T-helper 1 cell treated with Interleukin-12 subunit alpha and Interleukin-12 subunit beta and Interleukin-4 antibody, amounts not matched to agents 30 ng/mL and 1 ng/mL, for 36 hours (primary cell): ENCODE data around the gene SLC12A2. TPM values are rescaled to one million over a fixed set of nuclear protein-coding genes. Genes with fewer than 3 reads are reported as not detected.

Source experiments
- intact Hi-C: fragments of 100-400 bp; cut with micrococcal nuclease; formaldehyde crosslinking; loops from one replicate; pipeline ENCODE4 v1.15.1; 2024
- total RNA-seq: library from RNA; stranded (reverse); gene quantifications from 2 replicates; pipeline ENCODE4 v1.2.3, GENCODE V29; 2022

The SLC12A2 gene
- total RNA-seq, 1 donor from 2014 or later, result 20.2 TPM

- intact Hi-C loops, result no loop called here
These were observed 74.8 kb downstream of the SLC12A2 start for GRCh38 chr5:128158342-128158741.

GRCh38 chr5:128163991-128164390, 80.4 kb downstream of the SLC12A2 start:
- intact Hi-C loops, result no loop called here

GRCh38 chr5:128169401-128170017, 85.9 kb downstream of the SLC12A2 start:
- intact Hi-C loops, result no loop called here

GRCh38 chr5:128172102-128172501, 88.5 kb downstream of the SLC12A2 start:
- intact Hi-C loops, result no loop called here

GRCh38 chr5:128174951-128175350, 91.4 kb downstream of the SLC12A2 start:
- intact Hi-C loops, result no loop called here

GRCh38 chr5:128192368-128192767, 108.8 kb downstream of the SLC12A2 start:
- intact Hi-C loops, result no loop called here

- intact Hi-C loops, result no loop called here
These were observed 110.3 kb downstream of the SLC12A2 start for GRCh38 chr5:128193665-128194390.

GRCh38 chr5:128195316-128195715, 111.8 kb downstream of the SLC12A2 start:
- intact Hi-C loops, result no loop called here

- intact Hi-C loops, result no loop called here
These were observed 112.5 kb downstream of the SLC12A2 start for GRCh38 chr5:128196080-128196479.

GRCh38 chr5:128196791-128197190, 113.2 kb downstream of the SLC12A2 start:
- intact Hi-C loops, result no loop called here

GRCh38 chr5:128197896-128198522, 114.4 kb downstream of the SLC12A2 start:
- intact Hi-C loops, result no loop called here

GRCh38 chr5:128199104-128199503, 115.5 kb downstream of the SLC12A2 start:
- intact Hi-C loops, result no loop called here

- intact Hi-C loops, result no loop called here
These were observed 116.0 kb downstream of the SLC12A2 start for GRCh38 chr5:128199611-128200010.

- intact Hi-C loops, result loop anchor here (1.0 kb wide), 6 partner anchors 119 to 637 kb away; no protein-coding TSS in a partner anchor
These were observed 117.7 kb downstream of the SLC12A2 start for GRCh38 chr5:128201065-128201926.

GRCh38 chr5:128202320-128202719, 118.8 kb downstream of the SLC12A2 start:
- intact Hi-C loops, result no loop called here

GRCh38 chr5:128208436-128208835, 124.9 kb downstream of the SLC12A2 start:
- intact Hi-C loops, result no loop called here

GRCh38 chr5:128212191-128212806, 128.7 kb downstream of the SLC12A2 start:
- intact Hi-C loops, result loop anchor here (2.0 to 5.0 kb wide), 3 partner anchors 695 to 1641 kb away; no protein-coding TSS in a partner anchor

GRCh38 chr5:128213340-128213739, 129.8 kb downstream of the SLC12A2 start:
- intact Hi-C loops, result loop anchor here (1.0 to 5.0 kb wide), 7 partner anchors 286 to 1639 kb away; no protein-coding TSS in a partner anchor

- intact Hi-C loops, result loop anchor here (1.0 to 5.0 kb wide), 7 partner anchors 285 to 1639 kb away; no protein-coding TSS in a partner anchor
These were observed 130.3 kb downstream of the SLC12A2 start for GRCh38 chr5:128213833-128214232.

GRCh38 chr5:128216285-128216684, 132.7 kb downstream of the SLC12A2 start:
- intact Hi-C loops, result no loop called here
